Activated naive CD4-positive, alpha-beta T cell treated with anti-CD3 and anti-CD28 coated beads, Interleukin-2, amount 50 U/mL, for 24 hours (primary cell): ENCODE data around the gene MST1R.
"Not testable (repeated sequence)": the region's sequence is repeated elsewhere in the genome, so short reads cannot be mapped to it uniquely, and the experiment has no call there.

Experiments
- H3K27ac Mint-ChIP-seq: one replicate; pipeline ENCODE4 v1.8.0; 2021; ENCODE audit warnings: mild to moderate bottlenecking, mixed read lengths
- H3K27me3 Mint-ChIP-seq: one replicate; pipeline ENCODE4 v1.8.0; 2021; ENCODE audit warnings: mixed read lengths
- H3K36me3 Mint-ChIP-seq: one replicate; pipeline ENCODE4 v1.8.0; 2021; ENCODE audit warnings: mixed read lengths
- H3K4me1 Mint-ChIP-seq: one replicate; pipeline ENCODE4 v1.8.0; 2021; ENCODE audit warnings: mixed read lengths
- H3K4me3 Mint-ChIP-seq: one replicate; pipeline ENCODE4 v1.8.0; 2021; ENCODE audit warnings: mild to moderate bottlenecking, mixed read lengths
- H3K9me3 Mint-ChIP-seq: one replicate; pipeline ENCODE4 v1.8.0; 2021; ENCODE audit warnings: mixed read lengths

Gene MST1R

GRCh38 chr3:49924683-49925082, 21.0 kb upstream of the MST1R start:
- Mint-ChIP-seq H3K27me3 (no peaks in the 10 kb centered on the region), H3K9me3 (no peaks in the 10 kb centered on the region), H3K4me3 (no peak overlapping the region), H3K27ac (no peak overlapping the region), H3K36me3 (peaks cover 2% of the 10 kb centered on the region), H3K4me1 (peaks cover 17% of the 10 kb centered on the region)

GRCh38 chr3:49917806-49918590, 14.3 kb upstream of the MST1R start:
- not testable (repeated sequence) for H3K4me3 Mint-ChIP-seq, H3K4me1 Mint-ChIP-seq, H3K36me3 Mint-ChIP-seq, H3K27me3 Mint-ChIP-seq, H3K27ac Mint-ChIP-seq, H3K9me3 Mint-ChIP-seq

GRCh38 chr3:49916686-49917085, 13.0 kb upstream of the MST1R start:
- peaks cover 6% of the 10 kb centered on the region for H3K4me1 Mint-ChIP-seq
- no peaks in the 10 kb centered on the region for H3K27me3 Mint-ChIP-seq
- H3K36me3 Mint-ChIP-seq, result peaks cover 6% of the 10 kb centered on the region
- H3K9me3 Mint-ChIP-seq, result no peaks in the 10 kb centered on the region
- no peak overlapping the region for H3K4me3 Mint-ChIP-seq
- no peak overlapping the region for H3K27ac Mint-ChIP-seq

- Mint-ChIP-seq H3K27me3 (no peaks in the 10 kb centered on the region), H3K9me3 (no peaks in the 10 kb centered on the region), H3K27ac (no peak overlapping the region), H3K4me3 (no peak overlapping the region), H3K36me3 (peaks cover 12% of the 10 kb centered on the region), H3K4me1 (peaks cover 6% of the 10 kb centered on the region)
Measured at GRCh38 chr3:49914906-49915305, 11.2 kb upstream of the MST1R start.

DNA sequence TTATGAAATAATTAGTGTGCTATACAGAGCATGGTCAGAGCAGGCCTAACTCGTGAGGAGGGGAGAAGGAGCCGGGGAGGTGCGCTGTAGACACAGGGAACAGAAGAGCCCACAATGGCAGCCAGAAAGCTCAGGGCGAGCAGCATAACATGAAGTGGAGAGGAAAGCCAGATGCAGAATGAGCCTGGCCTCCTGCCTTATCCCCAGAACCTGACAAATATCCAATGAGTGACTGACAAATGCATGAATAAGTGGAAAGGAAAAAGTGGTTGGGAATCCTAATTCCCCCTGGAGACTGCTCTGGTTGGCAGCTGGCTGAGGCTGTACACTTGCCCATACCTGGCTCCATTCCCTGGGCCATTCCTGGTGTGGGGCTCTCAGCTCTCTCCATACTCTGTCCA, 9.2 kb upstream of the MST1R start:
- no peak overlapping the region for H3K27ac Mint-ChIP-seq
- peaks cover 6% of the 10 kb centered on the region for H3K4me1 Mint-ChIP-seq
- peaks cover 10% of the 10 kb centered on the region for H3K36me3 Mint-ChIP-seq
- H3K27me3 Mint-ChIP-seq, result no peaks in the 10 kb centered on the region
- H3K4me3 Mint-ChIP-seq, result no peak overlapping the region
- no peaks in the 10 kb centered on the region for H3K9me3 Mint-ChIP-seq

GRCh38 chr3:49911611-49912010, 7.9 kb upstream of the MST1R start:
- H3K4me1 Mint-ChIP-seq, result peaks cover 13% of the 10 kb centered on the region
- H3K27me3 Mint-ChIP-seq, result no peaks in the 10 kb centered on the region
- H3K27ac Mint-ChIP-seq, result no peak overlapping the region
- no peak overlapping the region for H3K4me3 Mint-ChIP-seq
- peaks cover 10% of the 10 kb centered on the region for H3K36me3 Mint-ChIP-seq
- H3K9me3 Mint-ChIP-seq, result no peaks in the 10 kb centered on the region

DNA sequence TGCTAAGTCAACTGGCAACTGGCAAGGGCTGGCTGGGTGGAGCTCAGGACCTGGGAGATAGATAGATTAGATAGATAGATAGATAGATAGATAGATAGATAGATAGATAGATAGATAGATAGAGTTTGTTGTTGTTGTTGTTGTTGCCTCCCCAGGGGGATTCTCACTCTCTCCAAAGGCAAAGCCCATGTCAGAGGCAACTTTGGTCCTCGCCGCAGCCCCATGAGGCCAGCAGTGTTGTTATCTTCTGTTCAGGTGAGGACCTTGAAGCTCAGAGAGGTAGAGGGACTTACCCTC, 7.4 kb upstream of the MST1R start:
- Mint-ChIP-seq H3K4me3 (no peak overlapping the region), H3K27me3 (no peaks in the 10 kb centered on the region), H3K27ac (no peak overlapping the region), H3K9me3 (no peaks in the 10 kb centered on the region), H3K36me3 (peaks cover 9% of the 10 kb centered on the region), H3K4me1 (peaks cover 14% of the 10 kb centered on the region)

GRCh38 chr3:49910409-49911123, 6.9 kb upstream of the MST1R start:
- Mint-ChIP-seq H3K4me1 (peaks cover 17% of the 10 kb centered on the region), H3K36me3 (peaks cover 9% of the 10 kb centered on the region), H3K27ac (no peak overlapping the region), H3K9me3 (no peaks in the 10 kb centered on the region), H3K27me3 (no peaks in the 10 kb centered on the region), H3K4me3 (no peak overlapping the region)

DNA sequence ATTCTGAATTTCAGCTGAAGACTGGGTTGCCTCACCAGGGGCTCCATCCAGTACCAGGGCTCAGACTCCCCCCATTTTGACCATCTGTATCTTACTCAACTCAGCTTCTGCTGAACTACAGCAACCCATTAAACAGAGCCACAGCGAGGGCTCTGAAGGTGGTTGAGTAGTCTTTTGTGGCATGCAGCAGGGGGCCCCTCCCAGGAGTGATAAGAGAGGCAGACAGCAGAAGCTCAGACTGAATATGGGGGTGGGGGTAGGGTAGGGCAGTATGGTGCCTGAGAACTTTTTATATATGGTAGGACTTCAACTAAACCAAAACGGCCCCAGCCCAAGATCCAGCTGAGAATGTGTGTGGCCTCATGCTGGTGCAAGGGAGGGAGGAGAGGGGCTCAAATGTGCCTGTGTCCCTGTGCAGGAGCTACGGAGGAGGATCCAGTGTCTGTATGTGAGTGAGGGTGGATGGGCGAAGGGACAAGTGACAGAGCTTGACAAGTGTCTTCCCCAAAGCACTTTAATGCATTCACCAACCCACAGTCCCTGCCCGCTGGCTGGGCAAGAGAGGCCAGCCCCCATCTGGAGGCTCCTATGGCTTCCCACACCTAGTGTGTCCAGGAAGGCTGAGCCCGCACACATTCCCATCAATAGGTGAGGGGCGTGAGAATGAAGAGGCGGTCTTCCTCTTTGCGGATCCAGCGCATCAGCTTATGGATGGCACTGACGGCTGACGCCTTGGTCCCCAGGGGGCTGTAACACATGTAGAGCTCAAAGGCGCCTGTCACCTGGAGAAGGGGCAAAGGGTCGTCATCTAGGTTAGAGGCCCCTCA, 4.9 kb upstream of the MST1R start:
- Mint-ChIP-seq H3K9me3 (no peaks in the 10 kb centered on the region), H3K4me3 (no peak overlapping the region), H3K36me3 (peaks cover 9% of the 10 kb centered on the region), H3K4me1 (peaks cover 22% of the 10 kb centered on the region), H3K27me3 (no peaks in the 10 kb centered on the region), H3K27ac (no peak overlapping the region)

GRCh38 chr3:49906073-49906743, 2.5 kb upstream of the MST1R start:
- Mint-ChIP-seq H3K27me3 (no peaks in the 10 kb centered on the region), H3K4me1 (peaks cover 26% of the 10 kb centered on the region), H3K9me3 (no peaks in the 10 kb centered on the region), H3K27ac (no peak overlapping the region), H3K36me3 (peaks cover 6% of the 10 kb centered on the region), H3K4me3 (peak overlapping the region; percentile 49)

DNA sequence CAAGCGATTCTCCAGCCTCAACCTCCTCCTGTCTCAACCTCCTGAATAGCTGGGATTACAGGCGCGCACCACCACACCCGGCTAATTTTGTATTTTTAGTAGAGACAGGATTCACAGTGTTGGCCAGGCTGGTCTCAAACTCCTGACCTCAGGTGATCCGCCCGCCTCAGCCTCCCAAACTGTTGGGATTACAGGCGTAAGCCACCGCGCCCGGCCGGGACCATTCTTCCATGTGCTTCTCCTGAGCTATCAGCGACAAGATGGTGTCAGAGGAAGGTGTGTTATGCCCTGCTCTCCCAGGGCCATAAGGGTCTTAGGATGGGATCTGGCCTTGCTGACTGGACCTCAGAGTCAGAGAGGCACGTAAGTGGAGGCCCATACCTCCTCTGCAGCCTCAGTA, 775 bp upstream of the MST1R start:
- H3K4me1 Mint-ChIP-seq, result peaks cover 27% of the 10 kb centered on the region
- not testable (repeated sequence) for H3K9me3 Mint-ChIP-seq, H3K27me3 Mint-ChIP-seq, H3K4me3 Mint-ChIP-seq, H3K36me3 Mint-ChIP-seq, H3K27ac Mint-ChIP-seq

- H3K27me3 Mint-ChIP-seq, result no peaks in the 10 kb centered on the region
- peaks cover 27% of the 10 kb centered on the region for H3K4me1 Mint-ChIP-seq
- H3K27ac Mint-ChIP-seq, result no peak overlapping the region
- no peaks in the 10 kb centered on the region for H3K36me3 Mint-ChIP-seq
- H3K4me3 Mint-ChIP-seq, result peak overlapping the region; percentile 33
- H3K9me3 Mint-ChIP-seq, result no peaks in the 10 kb centered on the region
Measured at GRCh38 chr3:49902511-49903345, 945 bp downstream of the MST1R start.

DNA sequence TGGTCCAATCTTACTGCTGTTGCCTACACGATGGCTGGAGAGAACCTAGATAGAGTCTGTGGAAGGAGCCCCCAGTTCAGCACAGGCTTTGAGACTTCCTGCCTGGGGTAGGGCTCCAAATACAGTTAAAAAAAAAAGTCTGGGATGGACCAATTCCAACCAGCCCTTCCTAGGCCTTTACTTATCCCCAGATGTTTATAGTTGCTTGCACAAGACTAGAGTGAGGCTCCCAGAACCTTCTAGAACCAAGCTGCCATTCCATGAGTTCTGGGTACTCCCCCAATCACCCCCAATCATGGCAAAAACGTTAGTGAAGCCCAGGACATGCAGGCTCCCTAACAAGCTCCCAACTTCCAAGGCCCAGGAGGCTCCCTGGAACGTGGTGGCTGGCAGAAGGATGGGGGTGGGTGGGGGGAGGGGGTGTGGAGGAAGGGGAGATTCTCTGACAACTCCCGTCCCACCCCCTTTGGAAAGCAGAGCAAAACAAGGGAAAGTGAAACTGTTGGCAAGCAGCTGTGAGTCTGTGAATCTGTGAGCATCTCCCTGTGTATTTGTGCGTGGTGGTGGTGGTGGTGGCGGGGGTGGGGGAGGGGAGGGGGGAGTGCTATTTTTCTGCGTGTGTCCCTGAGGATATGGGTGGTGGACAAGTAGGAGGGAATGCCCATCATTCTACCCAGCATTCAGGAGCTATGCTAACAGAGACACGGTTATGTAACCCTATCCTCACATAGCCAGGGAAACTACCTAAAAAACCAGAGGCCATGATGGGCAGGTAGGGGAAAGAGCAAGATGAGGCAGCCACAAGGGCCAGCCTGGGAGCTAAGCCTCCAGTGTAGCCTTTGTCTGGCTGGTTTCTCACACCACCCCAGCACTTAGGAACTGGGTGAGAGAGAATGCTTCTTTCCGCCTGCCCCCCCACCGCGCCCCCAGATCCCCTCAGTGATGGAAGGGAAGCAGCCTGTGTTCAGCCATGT, 2.0 kb downstream of the MST1R start:
- Mint-ChIP-seq H3K27ac (no peak overlapping the region), H3K9me3 (no peaks in the 10 kb centered on the region), H3K4me1 (peaks cover 21% of the 10 kb centered on the region), H3K36me3 (no peaks in the 10 kb centered on the region), H3K4me3 (no peak overlapping the region), H3K27me3 (no peaks in the 10 kb centered on the region)

DNA sequence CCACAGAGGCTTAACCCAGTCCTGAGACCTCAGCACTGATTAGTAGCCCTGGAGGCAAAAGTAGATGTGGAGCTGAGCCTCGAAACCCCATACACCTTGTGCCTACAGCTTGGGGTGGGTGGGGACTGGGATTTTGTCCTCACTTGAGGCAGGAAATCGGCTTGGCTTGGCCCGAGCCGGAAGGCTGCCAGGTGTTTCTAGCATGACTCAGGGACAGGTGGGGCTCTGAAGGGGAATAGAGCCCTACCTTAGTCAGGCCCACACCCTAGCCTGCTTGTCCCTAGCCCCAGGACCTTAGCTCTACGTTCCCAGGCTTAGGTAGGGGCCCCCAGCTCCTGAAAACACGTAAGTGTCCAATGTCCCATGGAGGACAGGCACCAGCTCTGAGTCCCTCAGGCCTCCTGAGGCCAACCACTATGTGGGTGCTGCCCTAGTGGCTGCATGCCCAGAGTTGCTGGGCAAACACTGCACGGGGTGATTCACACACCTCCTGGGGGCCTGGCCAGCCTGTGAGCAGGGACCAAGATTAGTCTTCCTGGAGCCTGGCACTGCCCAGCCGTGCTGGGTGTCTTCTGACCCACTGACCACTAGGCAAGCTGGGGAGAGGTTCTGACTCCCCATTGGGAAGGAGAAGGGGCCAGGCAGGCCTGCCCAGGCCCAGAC, 3.1 kb downstream of the MST1R start:
- H3K27me3 Mint-ChIP-seq, result no peaks in the 10 kb centered on the region
- no peaks in the 10 kb centered on the region for H3K36me3 Mint-ChIP-seq
- no peak overlapping the region for H3K27ac Mint-ChIP-seq
- no peak overlapping the region for H3K4me3 Mint-ChIP-seq
- H3K4me1 Mint-ChIP-seq, result peaks cover 10% of the 10 kb centered on the region
- H3K9me3 Mint-ChIP-seq, result no peaks in the 10 kb centered on the region
